GM12878 (cell line): ENCODE data around the gene NCAPD3. TPM values are rescaled to one million over a fixed set of nuclear protein-coding genes. Genes with fewer than 3 reads are reported as not detected.

Experiments
- ATAC-seq: fragments of 200-7000 bp; cut with Tn5 transposase; 3 replicates; pipeline ENCODE4 v1.9.1; 2020; ENCODE audit warnings: mild to moderate bottlenecking, moderate library complexity
- BruUV-seq: library from RNA; stranded (reverse); fragments of 400-500 nt; replicated peaks from 2 replicates; lab custom pipeline; 2021; lab: Mats Ljungman, UMichigan
- CTCF ChIA-PET: fragments of 300-600 bp; sonication (Branson Sonifier 250); formaldehyde crosslinking; extraction: SDS; loops from one replicate; lab custom pipeline; 2021; ENCODE audit warnings: inconsistent platforms; lab: Yijun Ruan, JAX
- POLR2A ChIA-PET: fragments of 350-600 bp; formaldehyde crosslinking; extraction: SDS; loops from one replicate; lab custom pipeline; 2021; ENCODE audit warnings: inconsistent platforms; lab: Charles Lee
- RAD21 ChIA-PET: fragments of 300-600 bp; sonication (Branson Sonifier 250); formaldehyde crosslinking; loops from one replicate; lab custom pipeline; 2023; ENCODE audit warnings: antibody characterized with exemption; ENCODE audit not compliant: unreplicated experiment; lab: Charles Lee
- SMC1A ChIA-PET: fragments of 300-600 bp; sonication (Branson Sonifier 250); formaldehyde crosslinking; loops from one replicate; lab custom pipeline; 2023; ENCODE audit not compliant: unreplicated experiment, uncharacterized antibody; lab: Charles Lee
- DNase-seq: peaks from one replicate; pipeline ENCODE4 v3.0.0-alpha.2; 2011; ENCODE audit warnings: low read depth, low spot score
- FAIRE-seq: peaks from 3 replicates; lab custom pipeline; 2011; peaks lifted over from hg19 to GRCh38; lab: Jason Lieb, UNC
- H2AFZ ChIP-seq: 2 replicates; pipeline ENCODE4 v1.6.0; 2011; ENCODE audit warnings: low read depth, low read length, control low read depth; ENCODE audit not compliant: control insufficient read depth
- H3K27ac ChIP-seq: 2 replicates; pipeline ENCODE4 v1.5.1; 2011; ENCODE audit warnings: control low read depth; ENCODE audit not compliant: control insufficient read depth, insufficient read depth
- H3K27me3 ChIP-seq, 2 experiments: replicated peaks in 1 of 2; 2 replicates each; pipeline versions ENCODE4 v1.6.0 to v1.6.1; 2011; ENCODE audit warnings: low read length in 1 of 2; ENCODE audit not compliant: control insufficient read depth in 2 of 2, insufficient read depth in 2 of 2
- H3K36me3 ChIP-seq, 2 experiments: 2 replicates each; pipeline ENCODE4 v1.5.1; 2011; ENCODE audit warnings: low read length in 1 of 2; ENCODE audit not compliant: control insufficient read depth in 2 of 2, insufficient read depth in 2 of 2
- H3K4me1 ChIP-seq: 2 replicates; pipeline ENCODE4 v1.6.1; 2011; ENCODE audit warnings: mild to moderate bottlenecking, low read length, moderate library complexity, mixed read lengths; ENCODE audit not compliant: control insufficient read depth, insufficient read depth
- H3K4me2 ChIP-seq: 2 replicates; pipeline ENCODE4 v1.6.0; 2011; ENCODE audit warnings: control low read depth; ENCODE audit not compliant: control insufficient read depth, insufficient read depth
- H3K4me3 ChIP-seq: fragments of 200-600 bp; sonication (generic); 2 replicates; pipeline ENCODE4 v1.5.1; 2016
- H3K79me2 ChIP-seq: 2 replicates; pipeline ENCODE4 v1.6.0; 2011; ENCODE audit warnings: low read length; ENCODE audit not compliant: control insufficient read depth, insufficient read depth
- H3K9ac ChIP-seq: 2 replicates; pipeline ENCODE4 v1.8.0; 2011; ENCODE audit warnings: low read length, control low read depth, mixed read lengths; ENCODE audit not compliant: control insufficient read depth, insufficient read depth
- H3K9me3 ChIP-seq: replicated peaks from 3 replicates; pipeline ENCODE4 v1.5.1; 2011; ENCODE audit warnings: mild to moderate bottlenecking, low read length; ENCODE audit not compliant: control insufficient read depth, insufficient read depth
- H4K20me1 ChIP-seq: 2 replicates; pipeline ENCODE4 v1.6.0; 2011; ENCODE audit not compliant: control insufficient read depth, insufficient read depth
- ASH2L ChIP-seq: fragments of 300-600, 200-600 bp; sonication (generic); IDR thresholded peaks from 2 replicates; pipeline ENCODE4 v1.6.1; 2017; ENCODE audit warnings: low read depth, mild to moderate bottlenecking, borderline replicate concordance
- CBFB ChIP-seq: IDR thresholded peaks from 2 replicates; pipeline ENCODE4 v1.6.1; 2016; ENCODE audit warnings: antibody characterized with exemption, low read depth
- CHD2 ChIP-seq: IDR thresholded peaks from 2 replicates; pipeline ENCODE4 v1.6.1; 2011; ENCODE audit warnings: low read depth, low read length, improper control_type of control experiment, borderline replicate concordance
- HDAC2 ChIP-seq: fragments of 200-600 bp; sonication (generic); IDR thresholded peaks from 2 replicates; pipeline ENCODE4 v1.6.1; 2017
- MXI1 ChIP-seq: fragments of 150-350 bp; IDR thresholded peaks from 2 replicates; pipeline ENCODE4 v1.6.1; 2011; ENCODE audit warnings: low read depth, mild to moderate bottlenecking, inconsistent platforms, low read length, improper control_type of control experiment
- NFYA ChIP-seq: IDR thresholded peaks from 2 replicates; pipeline ENCODE4 v1.6.1; 2011; ENCODE audit warnings: low read depth, mild to moderate bottlenecking, low read length, improper control_type of control experiment, borderline replicate concordance
- RUNX3 ChIP-seq: IDR thresholded peaks from 2 replicates; pipeline ENCODE4 v1.6.1; 2012; ENCODE audit warnings: low read length, inconsistent platforms
- TAF1 ChIP-seq: IDR thresholded peaks from 2 replicates; pipeline ENCODE4 v1.6.1; 2011; ENCODE audit warnings: mild to moderate bottlenecking, low read depth, low read length, borderline replicate concordance
- ZNF207 ChIP-seq: fragments of 450-650 bp; IDR thresholded peaks from 2 replicates; pipeline ENCODE4 v1.6.1; 2014; ENCODE audit warnings: antibody characterized with exemption, mild to moderate bottlenecking, borderline replicate concordance
- ZSCAN29 ChIP-seq: fragments of 450-650 bp; IDR thresholded peaks from 2 replicates; pipeline ENCODE4 v1.6.1; 2017; ENCODE audit warnings: mild to moderate bottlenecking, moderate library complexity
- in situ Hi-C: fragments of 300-500 bp; cut with MboI; formaldehyde crosslinking; loops from 9 replicates; pipeline ENCODE4 v1.14.3; 2018; ENCODE audit warnings: mixed read lengths
- intact Hi-C: fragments of 100-400 bp; cut with micrococcal nuclease; formaldehyde crosslinking; loops from one replicate; pipeline ENCODE4 v1.14.2; 2022; ENCODE audit not compliant: unreplicated experiment
- polyA plus RNA-seq, 11 experiments: library from polyadenylated mRNA; depleted of rRNA in 4 of 11; unstranded in 6 of 11; stranded (reverse) in 5 of 11; fragments of >200 nt; fragmentation: Nextera tagmentation in 4 of 11; fragmentation: Illumina TruSeq in 1 of 11; extraction: Ambion mirVana in 4 of 11; extraction: Trizol in 1 of 11; gene quantifications; 1 replicate in 1 of 11; 2 replicates in 10 of 11; pipeline versions ENCODE4 v1.2.1 to v1.2.3, GENCODE V29; 2011 to 2016; ENCODE audit warnings: inconsistent platforms in 2 of 11, missing spikeins in 2 of 11, low read depth in 1 of 11
- total RNA-seq, 4 experiments: library from RNA; depleted of rRNA in 3 of 4; stranded (reverse); fragments of >200 nt in 3 of 4; fragmentation: Illumina TruSeq in 1 of 4; extraction: Trizol in 1 of 4; gene quantifications; 2 replicates each; pipeline versions ENCODE4 v1.2.1 to v1.2.3, GENCODE V29; 2013 to 2021
- TF ChIP-seq, protein P1 (sequence below): fragments of 450-650 bp; IDR thresholded peaks from 2 replicates; pipeline ENCODE4 v1.6.1; 2014; ENCODE audit warnings: mild to moderate bottlenecking
- TF ChIP-seq, protein P2 (sequence below): fragments of 450-650 bp; formaldehyde crosslinking; IDR thresholded peaks from 2 replicates; pipeline ENCODE4 v1.4.0; 2020; ENCODE audit warnings: mild to moderate bottlenecking, moderate library complexity
- TF ChIP-seq, protein P3 (sequence below): fragments of 450-650 bp; conservative IDR thresholded peaks from 2 replicates; pipeline ENCODE4 v1.6.1; 2017; ENCODE audit warnings: mild to moderate bottlenecking, moderate library complexity
- TF ChIP-seq, protein P4 (sequence below): fragments of 150-350 bp; IDR thresholded peaks from 2 replicates; pipeline ENCODE4 v1.6.1; 2016; ENCODE audit warnings: low read depth, low read length

Gene NCAPD3
- total and polyA plus RNA-seq, 10 of the 15 experiments (the other 5 are each of a cell fraction or from before 2014, with no cell fraction given) = 14.9 to 58.2 (median 48.2) TPM

DNA sequence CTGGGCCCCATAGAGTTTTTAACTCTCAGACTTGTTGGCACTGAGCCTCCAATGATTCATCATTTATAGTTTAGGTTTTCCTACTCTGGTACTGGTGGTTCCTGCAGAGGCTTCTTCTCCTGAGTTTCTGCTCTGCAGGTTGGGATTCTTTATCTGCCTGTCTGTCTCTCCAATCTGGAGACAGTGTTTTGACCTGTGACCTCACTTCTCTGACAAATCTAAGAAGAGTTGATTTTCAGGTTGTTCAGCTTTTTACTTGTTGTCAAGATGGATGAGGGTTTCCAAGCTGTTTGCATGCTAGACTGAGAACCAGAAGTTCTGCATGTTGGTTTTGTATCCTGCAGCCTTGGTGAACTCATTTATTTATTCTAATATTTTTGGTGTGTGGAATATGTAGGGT is 91.0 kb downstream of the NCAPD3 start:
- no peaks in the 10 kb centered on the region for H3K36me3 ChIP-seq
- no peaks in the 10 kb centered on the region for H3K27me3 ChIP-seq
- no TSS peak for BruUV-seq
- H3K4me3 ChIP-seq = no peak overlapping the region
- FAIRE-seq = no peak
- no peak for ATAC-seq
- RAD21 ChIA-PET = no interaction called here
- no peak for DNase-seq
- in situ Hi-C loops (no loop called here), intact Hi-C loops (no loop called here)
- H3K79me2 ChIP-seq = no peaks in the 10 kb centered on the region
- POLR2A ChIA-PET = no interaction called here
- H4K20me1 ChIP-seq = no peaks in the 10 kb centered on the region
- H3K9ac ChIP-seq = no peak overlapping the region
- no peak overlapping the region for H3K27ac ChIP-seq
- H3K4me2 ChIP-seq = no peak overlapping the region
- SMC1A ChIA-PET = no interaction called here
- no peak overlapping the region for H2AFZ ChIP-seq
- no peaks in the 10 kb centered on the region for H3K4me1 ChIP-seq
- H3K9me3 ChIP-seq = no peaks in the 10 kb centered on the region; the same call in 1 of the 3 replicates
- CTCF ChIA-PET = no interaction called here
- TF ChIP-seq, protein P1, sequence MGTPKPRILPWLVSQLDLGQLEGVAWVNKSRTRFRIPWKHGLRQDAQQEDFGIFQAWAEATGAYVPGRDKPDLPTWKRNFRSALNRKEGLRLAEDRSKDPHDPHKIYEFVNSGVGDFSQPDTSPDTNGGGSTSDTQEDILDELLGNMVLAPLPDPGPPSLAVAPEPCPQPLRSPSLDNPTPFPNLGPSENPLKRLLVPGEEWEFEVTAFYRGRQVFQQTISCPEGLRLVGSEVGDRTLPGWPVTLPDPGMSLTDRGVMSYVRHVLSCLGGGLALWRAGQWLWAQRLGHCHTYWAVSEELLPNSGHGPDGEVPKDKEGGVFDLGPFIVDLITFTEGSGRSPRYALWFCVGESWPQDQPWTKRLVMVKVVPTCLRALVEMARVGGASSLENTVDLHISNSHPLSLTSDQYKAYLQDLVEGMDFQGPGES = no peak
- TF ChIP-seq TAF1 (no peak), RUNX3 (no peak), CBFB (no peak), ASH2L (no peak), HDAC2 (no peak), NFYA (no peak), CHD2 (no peak), ZSCAN29 (no peak), MXI1 (no peak), ZNF207 (no peak)
- TF ChIP-seq, protein P2, sequence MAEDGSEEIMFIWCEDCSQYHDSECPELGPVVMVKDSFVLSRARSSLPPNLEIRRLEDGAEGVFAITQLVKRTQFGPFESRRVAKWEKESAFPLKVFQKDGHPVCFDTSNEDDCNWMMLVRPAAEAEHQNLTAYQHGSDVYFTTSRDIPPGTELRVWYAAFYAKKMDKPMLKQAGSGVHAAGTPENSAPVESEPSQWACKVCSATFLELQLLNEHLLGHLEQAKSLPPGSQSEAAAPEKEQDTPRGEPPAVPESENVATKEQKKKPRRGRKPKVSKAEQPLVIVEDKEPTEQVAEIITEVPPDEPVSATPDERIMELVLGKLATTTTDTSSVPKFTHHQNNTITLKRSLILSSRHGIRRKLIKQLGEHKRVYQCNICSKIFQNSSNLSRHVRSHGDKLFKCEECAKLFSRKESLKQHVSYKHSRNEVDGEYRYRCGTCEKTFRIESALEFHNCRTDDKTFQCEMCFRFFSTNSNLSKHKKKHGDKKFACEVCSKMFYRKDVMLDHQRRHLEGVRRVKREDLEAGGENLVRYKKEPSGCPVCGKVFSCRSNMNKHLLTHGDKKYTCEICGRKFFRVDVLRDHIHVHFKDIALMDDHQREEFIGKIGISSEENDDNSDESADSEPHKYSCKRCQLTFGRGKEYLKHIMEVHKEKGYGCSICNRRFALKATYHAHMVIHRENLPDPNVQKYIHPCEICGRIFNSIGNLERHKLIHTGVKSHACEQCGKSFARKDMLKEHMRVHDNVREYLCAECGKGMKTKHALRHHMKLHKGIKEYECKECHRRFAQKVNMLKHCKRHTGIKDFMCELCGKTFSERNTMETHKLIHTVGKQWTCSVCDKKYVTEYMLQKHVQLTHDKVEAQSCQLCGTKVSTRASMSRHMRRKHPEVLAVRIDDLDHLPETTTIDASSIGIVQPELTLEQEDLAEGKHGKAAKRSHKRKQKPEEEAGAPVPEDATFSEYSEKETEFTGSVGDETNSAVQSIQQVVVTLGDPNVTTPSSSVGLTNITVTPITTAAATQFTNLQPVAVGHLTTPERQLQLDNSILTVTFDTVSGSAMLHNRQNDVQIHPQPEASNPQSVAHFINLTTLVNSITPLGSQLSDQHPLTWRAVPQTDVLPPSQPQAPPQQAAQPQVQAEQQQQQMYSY (CRISPR knock-in tag) = no peak
- TF ChIP-seq, protein P3, sequence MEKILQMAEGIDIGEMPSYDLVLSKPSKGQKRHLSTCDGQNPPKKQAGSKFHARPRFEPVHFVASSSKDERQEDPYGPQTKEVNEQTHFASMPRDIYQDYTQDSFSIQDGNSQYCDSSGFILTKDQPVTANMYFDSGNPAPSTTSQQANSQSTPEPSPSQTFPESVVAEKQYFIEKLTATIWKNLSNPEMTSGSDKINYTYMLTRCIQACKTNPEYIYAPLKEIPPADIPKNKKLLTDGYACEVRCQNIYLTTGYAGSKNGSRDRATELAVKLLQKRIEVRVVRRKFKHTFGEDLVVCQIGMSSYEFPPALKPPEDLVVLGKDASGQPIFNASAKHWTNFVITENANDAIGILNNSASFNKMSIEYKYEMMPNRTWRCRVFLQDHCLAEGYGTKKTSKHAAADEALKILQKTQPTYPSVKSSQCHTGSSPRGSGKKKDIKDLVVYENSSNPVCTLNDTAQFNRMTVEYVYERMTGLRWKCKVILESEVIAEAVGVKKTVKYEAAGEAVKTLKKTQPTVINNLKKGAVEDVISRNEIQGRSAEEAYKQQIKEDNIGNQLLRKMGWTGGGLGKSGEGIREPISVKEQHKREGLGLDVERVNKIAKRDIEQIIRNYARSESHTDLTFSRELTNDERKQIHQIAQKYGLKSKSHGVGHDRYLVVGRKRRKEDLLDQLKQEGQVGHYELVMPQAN = no peak
- TF ChIP-seq, protein P4, sequence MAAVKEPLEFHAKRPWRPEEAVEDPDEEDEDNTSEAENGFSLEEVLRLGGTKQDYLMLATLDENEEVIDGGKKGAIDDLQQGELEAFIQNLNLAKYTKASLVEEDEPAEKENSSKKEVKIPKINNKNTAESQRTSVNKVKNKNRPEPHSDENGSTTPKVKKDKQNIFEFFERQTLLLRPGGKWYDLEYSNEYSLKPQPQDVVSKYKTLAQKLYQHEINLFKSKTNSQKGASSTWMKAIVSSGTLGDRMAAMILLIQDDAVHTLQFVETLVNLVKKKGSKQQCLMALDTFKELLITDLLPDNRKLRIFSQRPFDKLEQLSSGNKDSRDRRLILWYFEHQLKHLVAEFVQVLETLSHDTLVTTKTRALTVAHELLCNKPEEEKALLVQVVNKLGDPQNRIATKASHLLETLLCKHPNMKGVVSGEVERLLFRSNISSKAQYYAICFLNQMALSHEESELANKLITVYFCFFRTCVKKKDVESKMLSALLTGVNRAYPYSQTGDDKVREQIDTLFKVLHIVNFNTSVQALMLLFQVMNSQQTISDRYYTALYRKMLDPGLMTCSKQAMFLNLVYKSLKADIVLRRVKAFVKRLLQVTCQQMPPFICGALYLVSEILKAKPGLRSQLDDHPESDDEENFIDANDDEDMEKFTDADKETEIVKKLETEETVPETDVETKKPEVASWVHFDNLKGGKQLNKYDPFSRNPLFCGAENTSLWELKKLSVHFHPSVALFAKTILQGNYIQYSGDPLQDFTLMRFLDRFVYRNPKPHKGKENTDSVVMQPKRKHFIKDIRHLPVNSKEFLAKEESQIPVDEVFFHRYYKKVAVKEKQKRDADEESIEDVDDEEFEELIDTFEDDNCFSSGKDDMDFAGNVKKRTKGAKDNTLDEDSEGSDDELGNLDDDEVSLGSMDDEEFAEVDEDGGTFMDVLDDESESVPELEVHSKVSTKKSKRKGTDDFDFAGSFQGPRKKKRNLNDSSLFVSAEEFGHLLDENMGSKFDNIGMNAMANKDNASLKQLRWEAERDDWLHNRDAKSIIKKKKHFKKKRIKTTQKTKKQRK = no peak
